HG02884 (cell line): ENCODE results near the gene CFP.

ENCODE experiments used
- ATAC-seq: cut with Tn5 transposase; IDR thresholded peaks from one replicate; pipeline ENCODE4 v1.9.1; 2021; ENCODE audit warnings: mild to moderate bottlenecking, moderate library complexity; ENCODE audit not compliant: unreplicated experiment

Gene CFP

DNA sequence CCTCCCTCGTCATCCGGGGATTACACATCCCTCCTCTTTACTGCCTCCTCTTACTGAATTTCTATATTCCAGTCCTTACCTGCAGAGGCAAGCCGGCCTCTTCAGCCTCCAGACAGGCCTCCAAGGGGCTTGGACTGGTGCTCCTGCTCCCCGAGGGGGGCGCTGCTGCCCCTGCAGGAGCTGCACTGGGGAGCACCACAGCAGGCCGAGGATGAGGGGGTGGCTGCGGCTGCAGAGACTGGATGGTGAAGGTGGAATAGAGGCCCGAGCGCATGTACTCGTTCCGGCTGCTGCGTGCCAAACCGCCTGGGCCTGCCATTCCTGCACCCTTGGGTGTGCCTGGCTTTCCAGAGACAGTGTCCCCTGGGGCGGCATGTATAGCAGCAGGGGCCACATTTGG, 9.1 kb upstream of the CFP start:
- no peak for ATAC-seq

DNA sequence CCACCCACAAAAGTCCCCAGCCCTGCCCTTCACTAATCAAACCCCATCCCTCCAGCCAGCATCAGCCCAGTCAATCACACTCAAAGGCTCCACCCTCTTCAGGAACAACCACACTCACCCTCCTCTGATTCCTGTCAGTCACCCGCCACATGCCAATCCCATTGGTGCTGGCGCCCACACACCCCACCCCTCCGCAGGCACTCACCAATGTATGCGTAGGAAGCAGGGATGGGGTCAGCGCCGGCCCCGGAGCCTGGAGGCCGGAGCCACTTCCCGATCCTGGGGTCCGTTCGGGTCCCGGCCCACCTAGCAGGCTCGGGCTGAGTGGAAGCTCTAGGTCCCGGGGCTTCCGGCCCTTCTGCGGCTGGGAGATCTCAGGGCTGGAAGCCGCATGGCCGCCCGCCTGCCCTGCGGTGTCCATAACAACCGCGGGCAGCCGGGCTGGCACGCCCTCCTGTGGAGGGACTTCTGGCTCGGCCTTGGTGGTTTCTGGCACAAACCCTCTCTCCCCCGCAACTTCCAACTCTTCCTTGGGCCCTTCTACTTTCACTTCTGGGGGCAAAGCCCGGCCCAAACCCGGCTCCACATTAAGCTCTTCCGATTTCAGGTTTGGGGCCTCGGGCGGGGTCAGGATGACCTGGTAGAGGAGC, 7.9 kb upstream of the CFP start:
- no peak for ATAC-seq

DNA sequence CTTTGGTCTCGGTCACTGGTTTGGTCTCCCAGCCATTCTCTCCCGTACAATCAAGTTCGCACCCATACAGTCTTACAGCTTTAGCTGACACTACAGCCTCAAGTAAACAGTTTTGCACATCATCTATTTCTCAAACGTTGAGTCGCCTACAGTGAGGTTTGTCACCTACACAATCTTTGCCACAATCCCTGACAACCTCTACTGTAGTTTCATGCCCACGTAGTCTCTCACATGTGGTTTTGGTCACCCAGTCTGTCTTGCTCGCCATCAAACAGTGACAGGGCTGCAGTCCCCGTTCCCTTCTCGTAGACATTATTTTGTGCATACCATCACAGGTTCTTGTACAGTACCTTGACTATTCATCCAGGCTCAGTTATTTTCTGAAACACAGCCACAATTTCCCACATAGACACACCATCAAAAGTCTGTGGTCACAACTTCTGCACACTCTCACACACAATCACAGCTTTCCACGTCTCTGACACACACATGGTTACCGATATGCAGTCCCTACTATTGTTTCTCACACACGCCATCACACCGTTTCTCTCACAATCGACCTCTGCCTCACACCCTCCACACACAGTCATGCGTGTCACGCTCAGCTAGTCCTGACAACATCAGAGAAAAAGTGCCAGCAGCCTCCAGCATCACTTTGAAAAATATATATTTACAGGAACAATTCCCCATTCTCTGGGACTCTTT, 5.3 kb upstream of the CFP start:
- no peak for ATAC-seq

DNA sequence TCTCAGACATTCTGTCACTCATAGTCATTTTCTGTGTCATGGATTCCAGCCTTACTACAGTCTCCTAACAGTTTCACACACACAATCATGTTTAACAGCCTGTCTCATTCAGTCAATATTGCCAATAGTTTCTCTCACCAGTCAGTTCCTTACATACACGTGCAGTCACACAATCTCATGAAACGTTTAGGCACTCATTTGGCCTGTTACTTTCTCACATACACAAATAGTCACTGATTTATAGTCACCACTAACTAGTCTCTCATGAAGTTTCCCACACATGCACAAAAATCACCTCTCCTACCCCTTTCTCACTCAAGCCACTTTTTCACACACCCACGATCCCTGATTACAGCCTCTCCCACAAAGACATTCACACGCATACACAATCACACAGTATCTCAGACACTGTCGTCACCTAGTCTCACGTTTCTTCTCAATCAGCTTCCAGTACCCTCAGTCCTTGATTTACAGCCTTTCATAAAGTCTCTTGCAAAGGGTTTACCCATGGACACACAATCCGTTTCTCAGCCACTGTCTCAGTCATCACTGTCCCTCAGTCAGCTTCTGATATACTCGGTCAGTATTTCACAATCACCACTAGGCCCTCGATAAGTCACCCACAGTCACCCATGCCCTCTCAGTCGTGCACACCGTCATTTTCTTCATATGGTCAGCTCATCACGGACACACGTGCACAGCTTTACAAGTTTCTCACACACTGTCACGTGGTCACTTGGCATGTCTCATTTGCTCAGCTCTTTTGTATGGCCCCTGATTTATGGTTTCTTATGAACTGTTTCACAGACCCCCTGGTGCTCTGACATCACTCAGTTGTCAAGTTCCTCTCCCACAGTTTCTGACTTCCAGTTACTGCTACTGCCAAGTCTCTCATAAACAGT, 4.2 kb upstream of the CFP start:
- ATAC-seq: no peak

DNA sequence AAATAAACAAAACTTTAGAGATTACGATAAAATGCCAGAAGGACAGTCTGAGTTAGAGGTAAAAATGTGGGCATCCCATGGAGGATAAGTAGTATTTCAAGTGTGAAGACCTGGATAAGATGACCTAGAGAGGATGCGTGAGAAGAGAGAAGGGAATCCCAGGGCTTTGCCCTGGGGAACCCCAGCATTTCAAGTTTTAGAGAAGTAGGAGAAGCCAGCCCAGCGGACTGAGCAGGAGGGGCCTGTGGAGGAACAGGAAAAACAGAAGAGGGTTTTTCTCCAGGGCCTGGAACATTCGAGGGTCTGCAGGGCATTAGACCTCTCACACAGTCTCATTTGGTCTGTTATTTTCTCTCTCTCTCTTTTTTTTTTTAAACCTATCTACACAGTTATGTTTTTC, 2.9 kb upstream of the CFP start:
- ATAC-seq: no peak

DNA sequence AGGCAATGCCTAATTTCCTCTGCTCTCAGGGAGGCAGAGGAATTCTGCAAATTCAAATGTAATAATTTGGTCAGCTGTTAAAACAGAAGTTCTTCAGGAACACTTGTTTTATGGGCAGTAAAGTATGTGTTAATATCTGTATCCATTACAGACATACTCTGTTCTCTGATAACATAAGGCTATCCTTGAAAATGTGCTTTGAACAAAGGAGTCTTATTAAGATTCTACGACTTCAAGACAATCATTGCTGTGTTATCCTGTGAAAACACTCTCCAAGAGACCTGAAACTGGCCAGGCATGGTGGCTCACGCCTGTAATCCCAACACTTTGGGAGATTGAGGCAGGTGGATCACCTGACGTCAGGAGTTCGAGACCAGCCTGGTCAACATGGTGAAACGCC, 1.9 kb upstream of the CFP start:
- ATAC-seq: no peak

DNA sequence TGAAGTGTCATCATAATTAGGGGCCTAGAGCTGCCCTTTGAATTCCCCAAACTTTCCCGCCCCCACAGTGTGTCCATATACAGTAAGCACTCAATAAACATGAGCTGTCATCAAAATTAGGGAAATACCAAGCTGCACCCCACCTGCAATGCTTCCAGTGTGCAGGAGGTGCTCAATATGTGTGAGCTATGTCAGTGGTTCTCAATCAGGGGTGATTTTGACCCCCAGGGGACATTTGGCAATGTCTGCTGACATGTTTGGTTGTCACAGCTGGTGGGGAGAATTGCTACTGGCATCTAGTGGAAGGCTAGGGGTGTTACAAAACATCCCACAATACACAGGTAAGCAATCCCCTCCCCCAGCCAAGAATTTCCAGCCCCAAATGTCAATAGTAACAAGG, 748 bp downstream of the CFP start:
- no peak for ATAC-seq

DNA sequence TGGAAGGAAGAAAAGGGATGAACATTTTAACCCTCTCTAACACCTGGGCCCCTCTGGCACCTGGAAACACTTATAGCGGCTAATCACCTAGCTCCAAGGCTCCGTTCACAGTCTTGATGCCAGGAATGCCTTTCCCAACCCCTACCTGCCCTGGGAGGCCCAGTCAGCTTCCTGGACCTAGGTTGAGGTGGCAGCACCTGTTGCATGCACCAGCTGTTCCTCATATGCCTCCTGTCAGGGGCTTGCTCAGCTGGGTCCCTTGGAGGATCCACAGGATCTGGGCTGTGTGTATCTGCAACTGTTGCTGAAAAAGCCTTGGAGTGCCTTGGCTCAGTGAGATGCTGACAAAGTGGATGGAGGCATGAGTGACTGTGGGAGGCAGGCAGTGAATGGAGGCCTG, 4.4 kb downstream of the CFP start:
- no peak for ATAC-seq

DNA sequence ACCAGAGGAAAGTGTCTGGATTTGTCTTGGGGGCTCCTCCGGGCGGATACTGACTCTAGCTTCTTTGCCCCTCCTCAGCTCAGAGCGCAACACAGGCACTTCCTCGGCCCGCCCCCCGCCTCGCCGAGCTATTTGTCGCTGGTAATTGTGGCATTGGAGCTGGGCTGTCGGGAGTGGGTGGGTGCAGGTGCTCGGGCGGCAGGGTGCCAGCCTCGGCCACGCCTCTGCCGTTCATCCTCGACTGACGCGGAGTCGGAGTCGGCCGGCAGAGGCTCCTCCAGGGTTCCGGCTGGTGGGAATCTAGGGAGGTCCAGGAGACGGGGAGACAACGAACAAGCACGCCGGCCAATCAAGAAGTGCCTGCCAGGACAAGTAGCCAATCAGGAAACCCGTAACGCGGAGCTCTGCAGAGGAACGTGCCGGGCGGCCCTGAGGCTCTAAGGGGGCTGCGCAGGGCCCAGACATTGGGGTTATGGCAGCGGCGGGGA, 6.1 kb downstream of the CFP start:
- no peak for ATAC-seq

DNA sequence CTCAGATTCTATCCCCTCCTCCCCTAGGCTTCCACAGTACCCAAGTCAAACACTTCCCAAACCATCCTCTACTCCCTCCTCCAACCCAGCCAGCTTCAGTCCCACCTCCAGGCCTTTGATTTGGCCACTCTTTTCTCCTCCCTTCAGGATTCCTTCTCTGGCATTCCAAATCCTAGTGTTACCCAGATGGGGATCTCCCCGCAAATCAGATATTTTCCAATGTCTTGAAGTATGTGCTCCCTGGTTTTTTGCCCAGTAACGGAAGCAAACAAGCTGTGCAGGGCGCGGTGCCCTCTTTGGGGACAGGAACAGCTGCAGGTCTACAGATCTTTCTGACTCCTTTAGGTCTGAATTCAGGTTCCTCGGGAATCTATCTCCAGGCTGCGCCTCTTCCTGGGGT, 7.9 kb downstream of the CFP start:
- no peak for ATAC-seq

DNA sequence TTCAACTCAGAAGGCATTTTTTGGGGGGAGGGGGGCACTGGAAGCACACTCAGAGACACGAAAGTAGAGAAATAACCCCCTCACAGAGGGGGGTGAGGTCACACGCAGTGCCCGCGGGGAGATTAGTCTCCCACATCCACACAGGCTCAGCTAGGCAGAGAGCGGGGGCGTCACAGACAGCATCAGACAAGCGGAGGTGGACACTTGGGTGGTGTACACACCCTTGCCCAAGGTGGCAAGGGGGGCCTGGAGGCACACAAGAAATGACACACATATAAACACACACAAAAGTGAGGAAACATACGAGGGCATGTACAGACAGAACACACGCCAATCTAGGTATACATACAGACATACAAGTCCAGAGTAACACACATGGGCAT, 9.4 kb downstream of the CFP start:
- no peak for ATAC-seq

DNA sequence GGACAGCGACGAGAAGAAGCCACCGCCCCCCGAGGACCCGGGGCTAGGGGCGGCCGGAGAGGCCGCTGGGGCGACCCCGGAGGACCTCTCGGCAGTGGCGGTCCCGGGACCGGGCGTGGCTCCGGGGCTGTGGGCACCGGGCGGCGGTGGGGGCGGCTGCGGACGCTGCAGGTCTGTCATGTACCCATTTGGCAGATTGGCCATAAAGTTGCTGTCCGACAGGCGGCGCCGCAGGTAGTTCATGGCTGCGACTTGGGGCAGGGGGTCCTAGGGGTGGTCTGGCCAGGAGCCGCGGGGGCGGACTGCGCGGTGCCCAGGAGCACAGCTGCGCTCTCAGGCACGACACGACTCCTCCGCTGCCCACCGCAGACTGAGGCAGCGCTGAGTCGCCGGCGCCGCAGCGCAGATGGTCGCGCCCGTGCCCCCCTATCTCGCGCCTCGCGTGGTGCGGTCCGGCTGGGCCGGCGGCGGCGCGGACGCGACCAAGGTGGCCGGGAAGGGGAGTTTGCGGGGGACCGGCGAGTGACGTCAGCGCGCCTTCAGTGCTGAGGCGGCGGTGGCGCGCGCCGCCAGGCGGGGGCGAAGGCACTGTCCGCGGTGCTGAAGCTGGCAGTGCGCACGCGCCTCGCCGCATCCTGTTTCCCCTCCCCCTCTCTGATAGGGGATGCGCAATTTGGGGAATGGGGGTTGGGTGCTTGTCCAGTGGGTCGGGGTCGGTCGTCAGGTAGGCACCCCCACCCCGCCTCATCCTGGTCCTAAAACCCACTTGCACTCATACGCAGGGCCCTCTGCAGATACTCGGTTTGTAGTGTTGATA, 10.0 kb downstream of the CFP start, which contains the start of gene SYN1:
SYN1 (minus strand) TSS at position 372 of the 817 bp plus-strand sequence; CDS start at position 243, 129 bp downstream.
- ATAC-seq: no peak

DNA sequence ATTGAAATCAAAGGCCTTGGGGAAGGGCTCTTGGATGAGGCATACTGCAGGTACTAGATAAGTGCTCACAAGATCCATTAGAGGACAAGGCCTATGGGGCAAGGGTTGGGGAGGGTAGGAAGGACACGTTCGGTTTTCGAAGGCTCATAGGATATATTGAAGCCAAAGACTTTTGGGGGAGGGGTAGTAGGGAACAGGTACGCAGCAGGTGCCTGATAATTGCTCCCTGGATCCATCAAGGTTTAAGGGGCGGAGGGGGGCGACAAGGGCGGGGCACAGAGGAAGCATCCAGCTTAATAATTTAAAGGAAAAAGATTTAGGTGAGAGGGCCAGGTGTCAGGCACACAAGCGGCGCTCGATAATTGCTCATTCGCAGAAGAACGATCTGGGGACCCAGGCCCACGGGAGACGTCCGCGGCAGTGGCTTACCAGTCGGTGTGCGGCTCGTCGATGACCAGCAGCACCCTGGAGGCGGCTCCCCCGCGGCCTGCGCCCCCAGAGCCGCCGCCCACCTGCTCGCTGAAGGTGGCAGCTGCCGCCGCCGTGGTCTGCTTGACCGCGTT, 10.7 kb downstream of the CFP start:
- no peak for ATAC-seq

DNA sequence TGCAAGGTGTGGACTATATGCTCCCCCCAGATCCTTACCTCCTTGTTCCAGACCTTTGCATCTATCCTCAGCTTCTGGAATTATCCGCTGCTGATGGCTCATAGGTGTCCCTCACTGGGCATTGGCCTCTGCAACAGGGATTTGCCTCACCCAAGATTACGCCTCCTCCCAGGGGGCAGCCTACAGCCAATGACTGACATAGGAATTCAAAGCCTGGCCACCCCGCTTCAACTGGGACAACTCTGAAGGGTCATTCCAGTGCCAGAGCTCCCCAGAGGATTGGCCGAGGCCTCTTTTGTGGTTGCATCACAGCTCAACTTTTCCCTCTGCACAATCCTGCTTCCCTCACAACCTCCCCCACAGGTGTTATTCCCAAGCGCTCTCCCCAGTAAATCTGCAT, 15.1 kb downstream of the CFP start:
- no peak for ATAC-seq

DNA sequence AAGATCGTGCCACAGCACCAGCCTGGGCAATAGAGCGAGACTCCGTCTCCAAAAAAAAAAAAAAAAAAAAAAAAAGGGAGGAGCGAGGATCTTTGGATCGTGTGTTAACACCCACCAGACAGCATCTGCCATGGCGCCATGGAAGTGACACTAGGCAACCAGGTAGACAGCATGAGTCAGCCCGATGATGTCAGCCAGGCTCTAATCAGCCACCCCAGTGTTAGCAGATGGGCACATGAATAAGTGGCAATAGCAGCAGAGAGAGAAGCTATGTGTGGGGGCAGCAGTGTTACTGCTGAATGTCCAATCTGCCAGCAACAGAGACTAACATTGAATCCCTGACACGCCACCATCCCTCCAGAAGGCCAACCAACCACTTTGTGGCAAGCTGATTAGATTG, 16.6 kb downstream of the CFP start:
- no peak for ATAC-seq

DNA sequence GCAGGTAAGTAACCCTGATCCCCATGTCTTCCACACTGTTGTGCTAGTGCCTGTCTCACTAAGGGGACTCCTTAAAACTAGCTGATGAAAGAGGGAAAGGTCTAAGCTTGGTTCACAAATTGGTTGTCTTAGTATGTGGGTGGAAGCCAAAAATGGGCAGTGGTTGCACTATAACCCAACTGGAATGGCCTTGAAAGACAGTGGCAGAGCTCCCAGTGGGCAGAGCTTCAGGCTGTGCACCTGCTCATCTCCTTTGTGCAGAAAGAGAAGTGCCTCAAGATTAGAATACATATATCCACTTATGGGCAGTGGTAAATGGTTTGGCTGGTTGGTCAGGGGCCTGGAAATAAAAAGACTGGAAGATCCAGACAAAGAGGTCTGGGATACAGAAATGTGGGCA, 17.3 kb downstream of the CFP start:
- ATAC-seq: no peak

DNA sequence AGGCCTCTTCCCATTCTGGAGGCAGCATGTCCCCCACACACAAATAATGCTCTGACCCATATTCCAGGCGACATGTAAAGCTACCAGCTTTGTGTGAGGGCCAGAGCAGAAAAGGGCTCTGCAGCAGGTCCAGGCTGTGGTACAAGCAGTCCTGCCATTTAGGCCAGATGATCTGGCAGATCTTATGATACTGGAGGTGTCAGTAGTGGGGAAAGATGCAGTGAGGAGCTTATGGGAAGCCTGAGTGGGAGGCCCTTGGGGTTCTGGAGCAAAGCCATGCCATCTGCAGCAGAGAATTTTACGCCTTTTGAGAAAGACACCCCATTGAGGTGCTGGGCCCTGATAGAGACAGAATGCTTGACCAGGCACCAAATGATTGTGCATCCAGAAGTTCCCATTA, 17.8 kb downstream of the CFP start:
- ATAC-seq: no peak

DNA sequence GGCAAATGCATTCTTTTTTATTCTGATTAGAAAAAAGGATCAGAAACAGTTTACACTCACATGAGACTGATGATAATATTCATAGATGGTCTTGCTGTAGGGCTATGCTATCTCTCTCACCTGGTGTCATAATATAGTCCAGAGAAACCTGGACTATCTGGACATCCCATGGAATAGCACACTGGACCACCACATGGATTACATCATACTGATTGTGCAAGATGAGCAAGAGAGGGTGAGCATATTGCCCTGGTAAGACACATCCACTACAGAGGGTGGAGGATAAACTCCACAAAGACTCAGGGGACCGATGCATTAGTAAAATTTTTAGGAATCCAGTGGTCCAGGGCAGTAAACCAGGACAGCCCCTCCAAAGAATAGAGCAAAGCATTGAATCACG, 18.2 kb downstream of the CFP start:
- no peak for ATAC-seq

DNA sequence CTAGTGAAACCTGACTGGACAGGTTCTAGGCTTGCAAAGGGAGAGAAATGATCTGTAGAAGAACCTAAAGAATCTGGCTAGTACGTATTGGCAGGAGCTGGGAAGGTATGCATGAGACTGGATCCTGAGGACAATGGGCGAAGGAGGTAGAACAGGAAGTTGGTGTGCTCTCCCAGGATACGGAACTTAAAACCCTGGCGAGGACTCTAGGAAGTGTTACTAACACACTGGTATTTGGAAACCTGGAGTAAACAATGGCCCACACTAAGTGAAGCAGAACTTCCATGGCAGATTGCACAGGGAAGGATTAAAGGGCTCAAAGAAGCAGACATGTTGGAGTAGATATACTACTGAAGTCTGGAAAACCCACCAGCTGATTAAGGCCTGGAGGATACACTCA, 19.2 kb downstream of the CFP start:
- no peak for ATAC-seq

DNA sequence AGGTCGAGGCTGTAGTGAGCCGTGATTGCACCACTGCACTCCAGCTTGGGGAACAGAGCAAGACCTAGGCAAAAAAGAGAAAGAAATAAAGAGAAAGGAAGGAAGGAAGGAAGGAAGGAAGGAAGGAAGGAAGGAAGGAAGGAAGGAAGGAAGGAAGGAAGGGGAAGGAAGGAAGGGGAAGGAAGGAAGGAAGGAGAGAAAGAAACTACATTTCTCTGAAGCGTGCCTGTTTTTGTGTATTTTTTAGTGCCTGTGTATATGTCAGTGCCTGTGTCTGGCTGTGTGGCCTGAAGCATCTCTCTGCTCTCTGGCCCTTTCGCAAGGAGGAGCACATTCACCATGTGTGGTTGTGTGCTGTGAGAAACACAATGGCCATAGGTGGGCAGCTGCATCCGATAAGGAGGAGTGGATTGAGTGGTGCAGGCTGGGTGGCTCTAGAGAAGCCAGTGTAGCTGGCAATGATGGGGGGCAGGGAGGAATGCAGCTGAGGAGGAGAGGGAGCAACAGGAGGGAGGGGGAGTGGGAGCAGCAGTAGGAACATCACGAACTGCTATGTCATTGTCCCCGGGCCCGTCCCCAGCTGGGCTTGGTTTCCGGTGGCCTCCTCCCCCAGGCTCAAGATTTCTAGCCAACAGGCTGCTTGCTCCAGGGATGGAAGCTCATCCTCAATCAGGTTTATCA, 21.5 kb downstream of the CFP start:
- no peak for ATAC-seq
